H1 (cell line): ENCODE results near the gene TBKBP1. TPM values are rescaled to one million over a fixed set of nuclear protein-coding genes. Genes with fewer than 3 reads are reported as not detected.
A peak's percentile ranks its signal among the peaks of the same experiment; 100 is the strongest.

Experiments used
- CTCF ChIA-PET: fragments of 300-600 bp; sonication (Branson Sonifier 250); formaldehyde crosslinking; loops from one replicate; lab custom pipeline; 2021; ENCODE audit not compliant: partially characterized antibody; lab: Charles Lee
- POLR2A ChIA-PET: fragments of 300-600 bp; sonication (Branson Sonifier 250); formaldehyde crosslinking; loops from one replicate; lab custom pipeline; 2021; ENCODE audit warnings: inconsistent platforms; ENCODE audit not compliant: partially characterized antibody; lab: Charles Lee
- DNase-seq, 2 experiments: peaks; one replicate each; pipeline versions ENCODE4 v3.0.0 to v3.0.0-alpha.2; 2010 to 2022; ENCODE audit warnings: low spot score in 2 of 2, low read depth in 1 of 2, mixed read lengths in 1 of 2
- FAIRE-seq: peaks from 2 replicates; lab custom pipeline; 2011; peaks lifted over from hg19 to GRCh38; lab: Jason Lieb, UNC
- H2AFZ ChIP-seq: 2 replicates; pipeline ENCODE4 v1.8.1; 2012; ENCODE audit warnings: low read length, inconsistent platforms
- H2AK5ac ChIP-seq: 2 replicates; pipeline ENCODE4 v1.6.1; 2013; ENCODE audit warnings: low read depth, low read length
- H2BK120ac ChIP-seq: replicated peaks from 2 replicates; pipeline ENCODE3; 2013; ENCODE audit warnings: low read depth, low read length, inconsistent platforms
- H2BK12ac ChIP-seq: 2 replicates; pipeline ENCODE4 v1.6.1; 2013; ENCODE audit warnings: low read depth, low read length
- H2BK15ac ChIP-seq: 2 replicates; pipeline ENCODE4 v1.6.1; 2013; ENCODE audit warnings: low read length
- H2BK20ac ChIP-seq: 2 replicates; pipeline ENCODE4 v1.6.1; 2013; ENCODE audit warnings: low read length
- H2BK5ac ChIP-seq: 2 replicates; pipeline ENCODE4 v1.6.1; 2013; ENCODE audit warnings: low read depth, low read length
- H3K14ac ChIP-seq: 2 replicates; pipeline ENCODE4 v1.6.1; 2013; ENCODE audit warnings: inconsistent platforms; ENCODE audit not compliant: insufficient read length
- H3K18ac ChIP-seq: 2 replicates; pipeline ENCODE4 v1.6.1; 2013; ENCODE audit warnings: low read length; ENCODE audit errors: extremely low read depth
- H3K23ac ChIP-seq: 2 replicates; pipeline ENCODE4 v1.6.1; 2013; ENCODE audit warnings: inconsistent platforms; ENCODE audit not compliant: insufficient read length
- H3K23me2 ChIP-seq: 2 replicates; pipeline ENCODE4 v1.6.1; 2013; ENCODE audit warnings: low read depth, low read length
- H3K27ac ChIP-seq: 2 replicates; pipeline ENCODE4 v1.6.1; 2011; ENCODE audit warnings: low read depth, low read length, inconsistent platforms
- H3K27me3 ChIP-seq, 4 experiments: replicated peaks in 1 of 4; 1 replicate in 1 of 4; 2 replicates in 3 of 4; pipeline versions ENCODE4 v1.6.1 to v1.8.1; 2011 to 2013; ENCODE audit warnings: low read length in 3 of 4, mild to moderate bottlenecking in 3 of 4, inconsistent platforms in 2 of 4, mixed read lengths in 2 of 4, moderate library complexity in 1 of 4; ENCODE audit not compliant: control insufficient read depth in 3 of 4, insufficient read depth in 3 of 4; ENCODE audit errors: extremely low read depth in 1 of 4
- H3K36me3 ChIP-seq, 4 experiments: 2 replicates each; pipeline versions ENCODE4 v1.6.1 to v1.8.1; 2011 to 2013; ENCODE audit warnings: mild to moderate bottlenecking in 4 of 4, low read length in 3 of 4, moderate library complexity in 2 of 4, control low read depth in 1 of 4, inconsistent platforms in 1 of 4; ENCODE audit not compliant: insufficient read depth in 4 of 4, control insufficient read depth in 2 of 4
- H3K4ac ChIP-seq: replicated peaks from 2 replicates; pipeline ENCODE3; 2013; ENCODE audit warnings: low read length, low read depth, mixed read lengths, inconsistent platforms; ENCODE audit not compliant: insufficient read length
- H3K4me1 ChIP-seq, 4 experiments: replicated peaks in 1 of 4; 1 replicate in 1 of 4; 2 replicates in 3 of 4; pipeline versions ENCODE4 v1.6.1 to v1.8.1; 2011 to 2013; ENCODE audit warnings: low read length in 3 of 4, inconsistent platforms in 2 of 4, mixed read lengths in 1 of 4; ENCODE audit not compliant: insufficient read depth in 4 of 4, control insufficient read depth in 3 of 4
- H3K4me2 ChIP-seq, 2 experiments: 2 replicates each; pipeline versions ENCODE4 v1.6.1 to v1.8.1; 2011 to 2013; ENCODE audit warnings: low read depth in 2 of 2, low read length in 2 of 2, control low read depth in 1 of 2, inconsistent platforms in 1 of 2, mild to moderate bottlenecking in 1 of 2; ENCODE audit not compliant: insufficient read depth in 1 of 2
- H3K4me3 ChIP-seq, 4 experiments: fragments of 200-600, 300-600 bp in 1 of 4; sonication (generic), shearing (Covaris generic), sonication (Bioruptor Twin) in 1 of 4; 2 replicates each; pipeline versions ENCODE4 v1.5.1 to v1.8.1; 2011 to 2016; ENCODE audit warnings: low read length in 4 of 4, low read depth in 3 of 4, control low read depth in 2 of 4, inconsistent platforms in 2 of 4, mild to moderate bottlenecking in 2 of 4, mixed read lengths in 1 of 4, moderate library complexity in 1 of 4; ENCODE audit not compliant: insufficient read depth in 2 of 4; ENCODE audit errors: extremely low read depth in 1 of 4
- H3K56ac ChIP-seq: replicated peaks from 2 replicates; pipeline ENCODE3; 2013; ENCODE audit warnings: low read depth, mild to moderate bottlenecking, mixed read lengths, low read length, inconsistent platforms; ENCODE audit not compliant: insufficient read length
- H3K79me1 ChIP-seq: 2 replicates; pipeline ENCODE4 v1.6.1; 2013; ENCODE audit warnings: low read depth, low read length, control low read depth
- H3K79me2 ChIP-seq, 2 experiments: 2 replicates each; pipeline versions ENCODE4 v1.6.1 to v1.8.1; 2012 to 2013; ENCODE audit warnings: low read length in 2 of 2, mild to moderate bottlenecking in 2 of 2, inconsistent platforms in 1 of 2; ENCODE audit not compliant: insufficient read depth in 2 of 2, control insufficient read depth in 1 of 2
- H3K9ac ChIP-seq, 4 experiments: replicated peaks in 1 of 4; 1 replicate in 1 of 4; 2 replicates in 3 of 4; pipeline versions ENCODE4 v1.6.1 to v1.8.1; 2011 to 2013; ENCODE audit warnings: low read depth in 3 of 4, low read length in 3 of 4, control low read depth in 2 of 4, mild to moderate bottlenecking in 2 of 4, moderate library complexity in 2 of 4, inconsistent platforms in 1 of 4; ENCODE audit errors: extremely low read depth in 1 of 4
- H3K9me3 ChIP-seq, 2 experiments: 2 replicates each; pipeline versions ENCODE4 v1.6.1 to v1.8.1; 2012 to 2013; ENCODE audit warnings: mild to moderate bottlenecking in 2 of 2, moderate library complexity in 2 of 2, control low read depth in 1 of 2, inconsistent platforms in 1 of 2, low read depth in 1 of 2, low read length in 1 of 2, mixed read lengths in 1 of 2; ENCODE audit not compliant: insufficient read depth in 2 of 2
- H4K20me1 ChIP-seq, 2 experiments: replicated peaks in 1 of 2; 2 replicates each; pipeline versions ENCODE3 to v1.8.1; 2011 to 2013; ENCODE audit warnings: inconsistent platforms in 2 of 2, low read length in 2 of 2, mild to moderate bottlenecking in 1 of 2; ENCODE audit not compliant: insufficient read depth in 2 of 2, control insufficient read depth in 1 of 2
- H4K5ac ChIP-seq: 2 replicates; pipeline ENCODE4 v1.6.1; 2013; ENCODE audit warnings: low read length, low read depth, mixed read lengths, inconsistent platforms; ENCODE audit not compliant: insufficient read length
- H4K8ac ChIP-seq: 2 replicates; pipeline ENCODE4 v1.8.0; 2013; ENCODE audit warnings: mild to moderate bottlenecking, moderate library complexity, low read length, inconsistent platforms; ENCODE audit not compliant: insufficient read depth; ENCODE audit errors: extremely low read depth
- H4K91ac ChIP-seq: replicated peaks from 2 replicates; pipeline ENCODE3; 2013; ENCODE audit warnings: low read length, mixed read lengths, inconsistent platforms; ENCODE audit not compliant: insufficient read length
- JUN ChIP-seq: IDR thresholded peaks from 2 replicates; pipeline ENCODE4 v1.6.1; 2011; ENCODE audit warnings: low read depth, mild to moderate bottlenecking, improper control_type of control experiment, low read length
- YY1 ChIP-seq: IDR thresholded peaks from 2 replicates; pipeline ENCODE4 v1.6.1; 2011; ENCODE audit warnings: low read depth, mild to moderate bottlenecking, low read length
- WGBS, 2 experiments: shearing (Covaris generic) in 1 of 2; methylation state at CpG; one replicate each; pipeline versions ENCODE4 v1.1.6 to v1.1.7; 2013 to 2015; ENCODE audit warnings: low lambda C conversion rate in 2 of 2, mixed read lengths in 2 of 2, inconsistent platforms in 1 of 2, low coverage in 1 of 2, missing lambda C conversion rate in 1 of 2; ENCODE audit not compliant: insufficient replicate concordance in 2 of 2, insufficient coverage in 1 of 2, insufficient read length in 1 of 2; ENCODE audit errors: extremely low coverage in 1 of 2, missing lambda C conversion rate in 1 of 2; 5-methylcytosine and 5-hydroxymethylcytosine counted together
- polyA plus RNA-seq, 7 experiments: library from polyadenylated mRNA; depleted of rRNA in 3 of 7; stranded (reverse) in 5 of 7; unstranded in 2 of 7; fragments of >200 nt in 5 of 7; fragments of 200-250 nt in 2 of 7; gene quantifications; 1 replicate in 5 of 7; 2 replicates in 1 of 7; 4 replicates in 1 of 7; pipeline versions ENCODE4 v1.2.1 to v1.2.3, GENCODE V29; 2011 to 2013; ENCODE audit warnings: missing spikeins in 2 of 7, mixed read lengths in 2 of 7
- total RNA-seq: library from RNA; stranded (reverse); fragmentation: NEBNext Ultra II Directional; extraction: Animal tissue kit (Norgen Biotek cat#: 25700); gene quantifications from 2 replicates; pipeline ENCODE4 v1.2.1, GENCODE V29; 2021

Gene TBKBP1
- total and polyA plus RNA-seq, 2 of the 8 experiments (the other 6 are each of a cell fraction or from before 2014, with no cell fraction given) = 6.3 to 15.1 TPM

GRCh38 chr17:47692137-47692894 is 1.6 kb upstream of the TBKBP1 start:
- Histone ChIP-seq H3K79me1 (no peaks in the 10 kb centered on the region; the same call in 1 of the 2 replicates), H3K36me3 (peaks cover 0 to 3% (median 0%) of the 10 kb centered on the region in 4 experiments; a peak in 1 of 8 replicates), H2AFZ (no peak overlapping the region), H2AK5ac (no peak overlapping the region; the same call in 1 of the 2 replicates), H4K8ac (no peak overlapping the region), H2BK5ac (0 out of 2 replicates have a peak overlapping the region, but pooled peaks have one; percentile 1), H3K23me2 (peaks cover 14% of the 10 kb centered on the region), H2BK120ac (no peak overlapping the region), H3K56ac (no peak overlapping the region), H3K4me3 (peak overlapping the region in 2 of 4 experiments; percentile 26 to 79; a peak in 2 of 8 replicates), H3K79me2 (no peaks in the 10 kb centered on the region; a peak in 2 of 4 replicates), H3K4ac (no peak overlapping the region), H3K27me3 (no peaks in the 10 kb centered on the region; a peak in 1 of 7 replicates), H2BK20ac (peak overlapping the region; percentile 29; the same call in 1 of the 2 replicates), H3K9me3 (no peaks in the 10 kb centered on the region), H4K20me1 (peaks cover 0 to 3% of the 10 kb centered on the region in 2 experiments), H4K91ac (no peak overlapping the region), H3K4me1 (peaks cover 17 to 25% (median 22%) of the 10 kb centered on the region in 4 experiments), H4K5ac (no peak overlapping the region), H3K23ac (no peak overlapping the region), H3K27ac (no peak overlapping the region), H2BK12ac (peak overlapping the region; percentile 64; the same call in 1 of the 2 replicates), H3K9ac (no peak overlapping the region), H3K14ac (no peak overlapping the region), H3K18ac (no peak overlapping the region; the same call in 1 of the 2 replicates), H3K4me2 (peak overlapping the region; percentile 65 to 93), H2BK15ac (no peak overlapping the region)
- 0 out of 2 replicates have a peak, but pooled peaks have one; percentile 24 for TF ChIP-seq YY1
- no peak for TF ChIP-seq JUN
- CTCF ChIA-PET = interaction anchor here (0.9 to 19.8 kb wide), 10 partner anchors 8 to 53 kb away, joined by 3 to 441 read pairs (median 6); partner anchors contain the start of gene TBX21
- no peak for FAIRE-seq
- no peak for DNase-seq
- 64% methylated on average over 2 of the region's 2 CpGs; no CpG with 5 or more reads in 1 of the 2 experiments for WGBS, 2 experiments
- POLR2A ChIA-PET = interaction anchor here (0.8 to 41.8 kb wide), 10 partner anchors 9 to 54 kb away, joined by 3 to 1575 read pairs (median 3); partner anchors contain the start of genes KPNB1 and TBX21
